Stimulated activated effector memory CD8-positive, alpha-beta T cell treated with anti-CD3 and anti-CD28 coated beads, Interleukin-12 subunit alpha, Interleukin-12 subunit beta, amount 100 ng/mL, for 72 hours (primary cell): ENCODE results near the gene NPVF.

Experiments
- ATAC-seq: fragments of 150-1000 bp; cut with Tn5 transposase; 2 replicates; pipeline ENCODE4 v1.10.0; 2021
- DNase-seq, 2 donors: peaks; one replicate each; pipeline ENCODE4 v3.0.0; 2021 to 2022; ENCODE audit warnings: low spot score in 2 of 2
- H3K27ac Mint-ChIP-seq: one replicate; pipeline ENCODE4 v1.8.0; 2022; ENCODE audit warnings: mild to moderate bottlenecking, mixed read lengths
- H3K36me3 Mint-ChIP-seq: one replicate; pipeline ENCODE4 v1.8.0; 2022; ENCODE audit warnings: mild to moderate bottlenecking, mixed read lengths
- H3K4me1 Mint-ChIP-seq: one replicate; pipeline ENCODE4 v1.8.0; 2022; ENCODE audit warnings: mixed read lengths
- H3K4me3 Mint-ChIP-seq: one replicate; pipeline ENCODE4 v1.8.0; 2022; ENCODE audit warnings: mild to moderate bottlenecking, mixed read lengths
- H3K9me3 Mint-ChIP-seq: one replicate; pipeline ENCODE4 v1.8.0; 2022; ENCODE audit warnings: mixed read lengths

The NPVF gene

DNA sequence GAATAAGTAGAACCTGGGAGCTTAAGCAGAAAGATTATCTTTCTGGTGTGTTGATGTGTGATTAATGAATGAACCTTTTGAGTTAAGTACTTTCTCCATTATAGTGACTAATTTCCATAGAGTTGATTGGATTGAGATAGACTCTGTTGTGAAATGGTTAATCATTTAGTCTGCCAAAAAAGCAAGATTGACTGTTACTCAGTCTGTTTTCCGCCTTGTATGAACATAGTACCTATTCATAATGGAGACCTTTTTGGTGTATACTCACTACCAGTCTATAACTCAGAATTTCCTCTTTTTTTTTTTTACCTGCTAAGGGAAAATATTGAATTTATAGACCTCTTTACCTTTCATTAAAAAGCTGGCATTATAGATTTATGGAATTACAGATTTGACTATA is 14.4 kb upstream of the NPVF start:
- ATAC-seq: no peak
- H3K4me1 Mint-ChIP-seq: no peaks in the 10 kb centered on the region

DNA sequence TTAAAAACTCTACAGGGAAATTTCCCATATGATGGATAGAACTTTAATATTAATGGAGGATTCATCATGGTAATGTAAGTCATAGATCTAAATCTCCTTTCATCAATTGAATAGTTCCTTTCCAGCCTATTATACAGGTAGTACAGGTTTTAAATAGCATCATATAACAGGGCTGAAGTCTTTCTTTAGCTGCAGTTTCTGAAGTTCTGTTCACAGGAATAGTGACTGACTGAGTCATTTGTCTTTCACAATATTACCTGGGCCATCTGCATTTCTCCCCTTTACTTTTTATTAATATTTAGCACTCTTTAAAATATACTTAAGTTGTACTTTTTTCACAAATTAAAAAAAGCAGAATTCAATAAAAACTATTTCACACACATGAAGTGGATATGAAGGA is 12.6 kb upstream of the NPVF start:
- H3K4me1 Mint-ChIP-seq: no peaks in the 10 kb centered on the region
- H3K4me3 Mint-ChIP-seq: no peak overlapping the region
- no peak overlapping the region for H3K27ac Mint-ChIP-seq
- H3K9me3 Mint-ChIP-seq: no peaks in the 10 kb centered on the region
- ATAC-seq (no peak), DNase-seq (no peak)
- no peaks in the 10 kb centered on the region for H3K36me3 Mint-ChIP-seq

More for the DNA sequence above, 14.4 kb upstream of the NPVF start:
- Mint-ChIP-seq H3K4me3 (no peak overlapping the region), H3K36me3 (no peaks in the 10 kb centered on the region), H3K9me3 (no peaks in the 10 kb centered on the region), H3K27ac (no peak overlapping the region)
- DNase-seq: no peak

DNA sequence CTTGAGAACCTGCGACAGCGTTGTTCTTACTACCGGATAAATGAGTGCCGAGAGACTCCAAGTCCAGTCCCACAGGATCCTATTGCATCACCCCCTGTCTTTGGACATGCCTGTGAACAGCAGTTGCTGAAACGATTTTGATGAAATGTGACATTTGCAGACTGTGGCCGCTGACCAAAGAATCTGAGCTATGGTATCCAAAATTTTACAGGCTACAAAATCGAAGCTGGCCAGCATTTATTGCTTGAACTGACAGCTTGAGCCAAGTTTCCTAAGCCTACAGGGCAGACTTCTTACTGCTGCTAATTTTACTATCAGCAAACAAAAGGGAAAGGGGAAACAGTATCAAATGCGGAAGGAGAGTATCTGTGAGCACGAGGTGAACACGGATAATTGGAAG is 12.1 kb upstream of the NPVF start:
- DNase-seq (no peak), ATAC-seq (no peak)
- Mint-ChIP-seq H3K27ac (no peak overlapping the region), H3K36me3 (no peaks in the 10 kb centered on the region), H3K9me3 (no peaks in the 10 kb centered on the region), H3K4me1 (no peaks in the 10 kb centered on the region), H3K4me3 (no peak overlapping the region)

DNA sequence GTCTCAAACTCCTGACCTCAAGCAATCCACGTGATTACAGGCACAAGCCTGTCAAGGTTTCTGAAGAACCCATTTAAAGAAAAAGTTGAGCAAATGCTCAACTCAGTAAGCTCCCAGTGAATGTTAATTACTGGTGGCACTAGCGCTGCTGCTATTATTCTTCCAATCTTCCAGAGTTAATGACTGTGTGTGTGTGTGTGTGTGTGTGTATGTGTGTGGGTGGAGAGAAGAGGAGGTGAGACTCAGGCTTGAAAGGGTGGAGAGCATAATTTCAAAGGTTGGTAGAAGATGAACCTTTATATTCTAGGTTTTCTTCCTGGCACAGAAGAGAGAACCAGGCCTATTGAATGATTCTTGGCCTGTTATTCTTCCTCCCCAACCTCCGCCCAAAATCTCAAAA is 11.6 kb upstream of the NPVF start:
- Mint-ChIP-seq H3K4me1 (no peaks in the 10 kb centered on the region), H3K36me3 (no peaks in the 10 kb centered on the region), H3K27ac (no peak overlapping the region), H3K9me3 (no peaks in the 10 kb centered on the region), H3K4me3 (no peak overlapping the region)
- DNase-seq (no peak), ATAC-seq (no peak)

DNA sequence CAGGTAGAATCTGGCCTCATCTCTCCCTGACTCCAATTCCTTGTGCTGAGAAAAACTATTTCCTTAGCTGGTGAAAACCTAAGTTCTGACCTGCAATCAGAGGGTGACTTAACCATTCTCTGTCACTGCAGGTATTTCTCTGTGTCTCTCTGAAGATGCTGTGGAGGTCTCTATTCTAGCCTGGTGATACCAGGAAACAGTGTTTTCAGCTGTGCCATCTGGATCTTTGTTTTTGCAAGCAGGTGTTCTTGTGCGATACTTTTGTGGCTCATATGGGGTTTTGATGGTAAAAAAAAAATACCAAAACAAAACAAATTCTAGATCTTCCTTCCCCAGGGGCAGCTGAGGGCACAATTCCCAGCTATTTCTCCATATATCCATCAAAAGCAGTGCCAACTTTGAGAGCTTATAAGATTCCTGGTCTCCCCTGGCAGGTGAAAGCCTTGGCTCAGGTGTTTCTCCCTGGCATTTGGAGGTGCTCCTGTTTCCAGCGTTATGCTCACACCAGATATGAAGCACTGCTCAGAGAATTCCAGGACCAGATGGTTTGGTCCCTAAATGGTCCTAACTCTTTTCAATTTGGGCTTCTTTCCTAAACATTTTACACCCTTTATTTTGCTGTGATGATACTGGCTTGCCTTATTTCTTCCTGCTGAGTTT is 9.9 kb upstream of the NPVF start:
- Mint-ChIP-seq H3K27ac (no peak overlapping the region), H3K36me3 (no peaks in the 10 kb centered on the region), H3K4me3 (no peak overlapping the region), H3K9me3 (no peaks in the 10 kb centered on the region), H3K4me1 (no peaks in the 10 kb centered on the region)
- ATAC-seq (no peak), DNase-seq (no peak)

DNA sequence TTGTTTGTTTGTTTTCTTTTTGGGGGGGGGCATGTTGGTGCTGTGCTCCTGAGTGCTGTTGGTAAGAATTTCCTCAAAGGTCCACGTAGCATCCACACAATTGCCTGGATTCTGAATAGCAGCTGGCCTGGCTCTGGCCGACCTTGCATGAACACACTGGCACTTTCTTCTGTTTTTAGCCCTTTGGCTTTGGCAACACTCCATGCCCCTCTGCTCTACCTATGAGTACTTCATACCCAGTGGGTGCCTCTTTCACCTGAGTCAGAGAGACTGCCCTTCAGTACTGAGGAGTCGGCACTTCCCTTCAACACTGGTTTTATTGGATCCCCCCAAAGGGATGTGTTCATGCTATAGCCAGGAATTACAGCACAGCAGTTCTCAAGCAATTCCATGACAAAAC is 7.2 kb upstream of the NPVF start:
- no peak for DNase-seq
- H3K4me1 Mint-ChIP-seq: no peaks in the 10 kb centered on the region
- H3K9me3 Mint-ChIP-seq: no peaks in the 10 kb centered on the region
- no peak overlapping the region for H3K4me3 Mint-ChIP-seq
- ATAC-seq: no peak
- no peaks in the 10 kb centered on the region for H3K36me3 Mint-ChIP-seq
- H3K27ac Mint-ChIP-seq: no peak overlapping the region

DNA sequence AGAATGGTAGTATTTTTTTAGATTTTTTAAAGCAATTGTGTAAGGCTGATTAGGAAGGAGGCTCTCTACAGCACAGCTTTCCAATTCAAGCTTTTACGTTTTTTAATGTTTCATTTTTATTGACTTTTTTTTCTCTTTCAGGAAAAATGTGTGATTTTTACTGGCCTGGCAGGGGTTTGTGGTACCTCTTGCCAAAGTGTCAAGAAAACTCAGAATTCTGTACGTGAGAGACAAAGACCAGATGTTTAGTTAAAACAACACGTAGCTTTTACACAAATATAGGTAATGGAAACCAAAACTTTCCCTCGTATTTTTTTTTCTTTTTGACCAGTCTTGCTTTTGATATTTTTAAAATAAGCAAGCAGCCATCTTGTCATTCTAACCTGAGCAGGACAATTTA is 6.0 kb upstream of the NPVF start:
- DNase-seq: no peak
- no peaks in the 10 kb centered on the region for H3K4me1 Mint-ChIP-seq
- ATAC-seq: no peak
- H3K27ac Mint-ChIP-seq: no peak overlapping the region
- H3K36me3 Mint-ChIP-seq: no peaks in the 10 kb centered on the region
- H3K9me3 Mint-ChIP-seq: no peaks in the 10 kb centered on the region
- H3K4me3 Mint-ChIP-seq: no peak overlapping the region

DNA sequence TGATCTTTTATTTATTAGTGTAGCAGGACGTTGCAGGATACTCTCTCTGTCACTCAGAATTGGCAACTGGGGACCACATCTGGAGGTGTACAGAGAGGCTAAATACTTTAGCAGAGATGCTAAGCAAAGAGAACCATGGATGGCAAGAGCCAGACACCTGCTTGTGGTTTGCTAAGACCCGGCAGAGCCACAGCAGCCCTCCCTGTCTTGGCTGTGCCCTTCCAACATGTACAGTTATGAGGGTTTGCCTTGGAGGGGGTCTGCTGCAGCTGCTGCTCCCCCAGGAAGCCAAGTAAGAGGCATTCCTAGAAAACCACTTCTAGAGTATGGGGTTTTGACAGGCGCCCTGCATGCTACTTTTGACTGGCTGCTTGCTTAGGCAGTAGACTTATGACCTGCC is 5.1 kb downstream of the NPVF start:
- H3K9me3 Mint-ChIP-seq: no peaks in the 10 kb centered on the region
- H3K4me3 Mint-ChIP-seq: no peak overlapping the region
- DNase-seq: no peak
- H3K36me3 Mint-ChIP-seq: no peaks in the 10 kb centered on the region
- H3K27ac Mint-ChIP-seq: no peak overlapping the region
- peak; percentile 16 for ATAC-seq
- no peaks in the 10 kb centered on the region for H3K4me1 Mint-ChIP-seq

DNA sequence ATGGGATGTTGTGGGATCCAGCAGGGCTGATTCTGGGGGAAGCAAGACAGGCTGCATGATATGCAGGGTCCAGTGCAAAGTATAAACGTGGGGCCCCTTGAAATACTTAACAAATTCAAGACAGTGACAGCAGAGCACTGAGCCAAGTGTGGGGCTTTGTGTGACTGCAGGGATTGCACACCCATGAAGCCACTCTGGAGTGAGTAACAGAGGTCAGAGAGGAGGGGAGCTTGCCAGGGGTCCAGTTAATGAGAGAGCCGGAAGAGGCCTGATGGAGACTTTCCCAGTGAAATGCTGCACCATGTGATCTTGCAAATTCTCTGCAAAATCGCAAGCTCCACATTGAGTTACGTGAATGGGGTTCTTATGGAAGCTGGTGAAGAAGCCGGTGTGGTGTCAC is 5.6 kb downstream of the NPVF start:
- H3K27ac Mint-ChIP-seq: no peak overlapping the region
- no peak overlapping the region for H3K4me3 Mint-ChIP-seq
- H3K9me3 Mint-ChIP-seq: no peaks in the 10 kb centered on the region
- H3K36me3 Mint-ChIP-seq: no peaks in the 10 kb centered on the region
- H3K4me1 Mint-ChIP-seq: no peaks in the 10 kb centered on the region
- DNase-seq (no peak), ATAC-seq (no peak)

DNA sequence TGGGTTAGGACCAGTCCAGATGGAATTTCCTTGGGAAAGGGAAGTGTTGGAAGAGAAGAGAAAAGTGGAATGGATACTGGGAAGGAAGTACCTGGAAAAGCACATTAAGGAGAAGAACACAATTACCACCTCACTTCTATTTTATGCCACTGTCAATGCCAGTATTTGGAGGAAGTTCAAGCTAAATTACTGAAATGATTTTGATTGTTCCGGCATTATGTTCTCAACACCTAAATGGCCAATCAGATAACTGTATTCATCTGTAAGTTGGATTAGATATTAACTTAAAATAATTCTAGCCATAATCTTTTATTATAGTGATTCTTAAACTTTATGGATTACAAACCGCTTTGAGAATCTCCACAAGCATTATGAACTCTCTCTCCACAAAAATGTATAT is 7.3 kb downstream of the NPVF start:
- H3K9me3 Mint-ChIP-seq: no peaks in the 10 kb centered on the region
- ATAC-seq (no peak), DNase-seq (no peak)
- H3K4me1 Mint-ChIP-seq: no peaks in the 10 kb centered on the region
- H3K27ac Mint-ChIP-seq: no peak overlapping the region
- no peaks in the 10 kb centered on the region for H3K36me3 Mint-ChIP-seq
- H3K4me3 Mint-ChIP-seq: no peak overlapping the region

DNA sequence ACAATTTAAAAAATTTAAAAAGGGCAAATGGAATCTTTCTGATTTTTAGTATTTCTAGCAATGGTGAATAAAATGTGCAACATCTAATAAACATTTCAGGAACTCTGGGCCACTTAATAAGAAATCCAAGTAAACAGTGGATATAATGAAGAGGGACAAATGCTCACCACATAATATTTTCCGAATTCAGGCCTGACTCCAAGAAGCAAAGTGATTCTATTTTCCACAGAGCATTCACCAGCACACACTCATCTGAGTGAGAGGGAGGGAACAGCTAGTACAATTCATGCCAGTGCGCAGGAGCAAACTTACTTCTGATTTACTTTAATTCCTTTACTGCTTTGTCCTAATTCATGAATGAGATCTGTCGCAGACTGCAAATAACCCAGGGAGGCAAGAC is 10.1 kb downstream of the NPVF start:
- Mint-ChIP-seq H3K4me3 (no peak overlapping the region), H3K4me1 (no peaks in the 10 kb centered on the region), H3K27ac (no peak overlapping the region), H3K36me3 (no peaks in the 10 kb centered on the region), H3K9me3 (no peaks in the 10 kb centered on the region)
- ATAC-seq: no peak
- no peak for DNase-seq

DNA sequence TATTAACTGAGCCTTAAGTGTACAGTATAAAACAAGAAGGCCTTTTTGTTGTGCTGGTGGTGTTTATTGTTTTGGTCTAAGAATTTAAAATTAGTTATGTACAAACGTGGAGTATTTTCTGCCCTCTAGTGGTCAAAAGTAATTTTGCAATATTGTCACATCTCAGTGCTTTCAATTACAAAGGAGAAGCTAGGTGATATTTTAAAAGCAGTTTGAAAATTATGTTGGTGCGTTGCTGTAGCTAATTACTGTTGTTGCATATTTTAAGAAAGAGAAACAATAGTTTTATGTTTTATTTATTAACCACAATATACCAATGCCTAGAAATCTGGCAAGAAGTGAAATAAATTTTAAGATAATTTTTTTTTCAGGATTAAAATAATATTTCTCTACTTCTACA is 11.4 kb downstream of the NPVF start:
- no peak overlapping the region for H3K4me3 Mint-ChIP-seq
- ATAC-seq: no peak
- H3K27ac Mint-ChIP-seq: no peak overlapping the region
- DNase-seq: no peak
- H3K9me3 Mint-ChIP-seq: no peaks in the 10 kb centered on the region
- no peaks in the 10 kb centered on the region for H3K4me1 Mint-ChIP-seq
- H3K36me3 Mint-ChIP-seq: no peaks in the 10 kb centered on the region

DNA sequence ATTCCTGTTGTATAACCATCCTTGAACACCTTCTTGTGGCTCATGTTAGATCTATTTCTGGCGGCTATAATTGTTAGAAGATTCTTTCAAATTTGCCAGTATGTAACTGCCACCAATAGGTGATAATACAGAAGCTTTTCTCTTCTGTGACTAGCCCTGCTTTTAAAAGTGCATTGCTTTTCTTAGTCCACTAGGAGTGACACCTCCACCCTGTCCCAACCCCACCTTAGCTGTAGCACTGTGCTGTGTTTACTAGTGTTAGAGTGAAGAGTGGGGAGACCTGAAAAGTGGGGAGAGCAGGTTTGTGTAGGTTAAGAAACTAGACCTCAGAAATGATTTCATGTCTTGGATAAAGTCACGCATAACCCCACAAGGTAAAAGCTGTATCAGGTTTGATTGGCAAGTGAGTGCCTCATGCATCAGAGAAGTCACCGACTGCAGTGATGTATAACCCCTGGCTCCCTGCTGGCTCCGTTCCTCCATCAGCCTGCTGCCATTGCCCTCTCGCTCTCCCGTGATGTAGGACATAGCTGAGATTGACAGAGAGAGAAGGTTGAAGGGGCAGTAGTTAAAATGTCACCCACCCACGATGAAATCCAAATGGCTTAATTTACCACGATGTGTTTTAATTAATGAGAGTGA is 12.5 kb downstream of the NPVF start:
- Mint-ChIP-seq H3K4me3 (no peak overlapping the region), H3K27ac (no peak overlapping the region), H3K4me1 (peaks cover 5% of the 10 kb centered on the region), H3K36me3 (no peaks in the 10 kb centered on the region), H3K9me3 (no peaks in the 10 kb centered on the region)
- ATAC-seq (no peak), DNase-seq (no peak)

DNA sequence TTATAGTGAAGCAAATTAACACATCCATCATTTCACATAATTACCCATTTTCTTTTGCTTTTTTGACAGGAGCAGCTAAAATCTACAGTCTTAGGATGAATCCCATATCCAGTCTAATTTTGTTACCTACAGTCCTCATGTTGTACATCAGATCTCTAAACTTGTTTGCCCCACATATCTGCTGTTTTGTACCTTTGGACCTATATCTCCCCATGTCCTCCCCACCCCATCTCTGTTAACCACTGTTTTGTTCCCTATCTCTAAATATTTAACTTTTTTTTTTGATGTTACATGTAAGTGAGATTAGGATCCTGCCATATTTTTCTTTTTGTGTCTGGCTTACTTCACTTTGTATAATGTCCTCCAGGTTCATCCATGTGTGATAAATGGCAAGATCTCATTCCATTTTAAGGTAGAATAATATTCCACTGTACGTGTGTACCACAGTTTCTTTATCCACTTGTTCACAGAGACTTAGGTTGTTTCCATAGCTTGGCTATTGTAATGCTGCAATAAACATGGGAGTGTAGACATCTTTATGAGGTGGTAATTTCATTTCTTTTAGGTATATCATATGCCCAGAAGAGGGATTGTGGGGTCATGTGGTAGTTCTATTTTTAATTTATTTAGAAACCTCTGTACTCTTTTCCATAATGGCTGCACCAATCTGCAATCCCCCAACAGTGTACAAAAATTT is 19.6 kb downstream of the NPVF start:
- no peak for ATAC-seq
- no peak for DNase-seq
- Mint-ChIP-seq H3K4me3 (no peak overlapping the region), H3K27ac (no peak overlapping the region), H3K4me1 (peaks cover 5% of the 10 kb centered on the region), H3K36me3 (no peaks in the 10 kb centered on the region), H3K9me3 (no peaks in the 10 kb centered on the region)

DNA sequence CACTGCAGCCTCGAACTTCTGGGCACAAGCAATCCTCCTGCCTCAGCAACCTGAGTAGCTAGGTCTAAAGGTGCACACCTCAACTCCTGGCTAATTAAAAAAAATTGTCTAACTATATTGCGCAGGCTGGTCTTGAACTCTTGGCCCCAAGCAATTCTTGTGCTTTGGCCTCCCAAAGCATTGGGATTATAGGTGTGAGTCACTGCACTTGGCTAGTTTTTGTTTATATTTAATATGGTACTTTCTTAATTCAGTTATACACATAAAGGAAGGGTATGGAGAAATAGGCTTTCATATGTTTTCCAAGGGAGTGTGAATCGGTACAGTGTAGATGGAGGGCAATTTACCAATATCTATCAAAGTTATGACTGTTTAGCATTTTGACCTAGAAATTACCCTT is 20.4 kb downstream of the NPVF start:
- H3K27ac Mint-ChIP-seq: no peak overlapping the region
- H3K4me3 Mint-ChIP-seq: no peak overlapping the region
- DNase-seq (no peak), ATAC-seq (no peak)
- peaks cover 5% of the 10 kb centered on the region for H3K4me1 Mint-ChIP-seq
- H3K9me3 Mint-ChIP-seq: no peaks in the 10 kb centered on the region
- no peaks in the 10 kb centered on the region for H3K36me3 Mint-ChIP-seq

DNA sequence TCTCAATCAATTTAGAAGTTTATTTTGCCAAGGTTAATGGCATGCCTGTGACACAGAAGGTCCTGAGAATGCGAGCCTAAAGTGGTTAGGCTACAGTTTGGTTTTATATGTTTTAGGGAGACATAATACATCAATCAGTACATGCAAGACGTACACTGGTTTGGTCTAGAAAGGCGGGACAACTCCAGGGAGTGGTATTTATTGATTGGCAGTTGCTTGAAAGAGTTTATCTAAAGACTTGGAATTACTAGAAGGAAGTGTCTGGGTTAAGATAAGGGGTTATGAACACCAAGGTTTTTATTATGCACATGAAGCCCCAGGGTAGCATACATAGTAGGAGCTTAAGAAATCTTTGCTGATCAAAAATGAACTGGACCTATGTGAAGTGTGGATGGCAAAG is 21.5 kb downstream of the NPVF start:
- no peak for DNase-seq
- ATAC-seq: no peak
- no peak overlapping the region for H3K4me3 Mint-ChIP-seq
- H3K27ac Mint-ChIP-seq: no peak overlapping the region
- peaks cover 5% of the 10 kb centered on the region for H3K4me1 Mint-ChIP-seq
- no peaks in the 10 kb centered on the region for H3K36me3 Mint-ChIP-seq
- H3K9me3 Mint-ChIP-seq: no peaks in the 10 kb centered on the region
